Stomach (tissue), 4 donors: ENCODE data around the gene PRKCA.

Experiments used
- EP300 ChIP-seq: sonication (generic); formaldehyde crosslinking; IDR thresholded peaks from one replicate; pipeline ENCODE4 v1.6.1; 2017; ENCODE audit warnings: antibody characterized with exemption
- POLR2A ChIP-seq, 4 donors: fragments of 450-650 bp; IDR thresholded peaks; one replicate each; pipeline ENCODE4 v1.6.1; 2016; ENCODE audit warnings: antibody characterized with exemption in 4 of 4, control low read depth in 2 of 4, mild to moderate bottlenecking in 1 of 4, moderate library complexity in 1 of 4
- POLR2AphosphoS5 ChIP-seq, 3 donors: sonication (generic); formaldehyde crosslinking; IDR thresholded peaks; one replicate each; pipeline ENCODE4 v1.6.1; 2016; ENCODE audit warnings: antibody characterized with exemption in 3 of 3
- TF ChIP-seq, protein P1 (sequence below), 7 experiments: fragments of 450-650 bp in 4 of 7; fragments of 200-600 bp in 3 of 7; sonication (generic) in 3 of 7; IDR thresholded peaks; one replicate each; pipeline ENCODE4 v1.5.1; 2016 to 2019; ENCODE audit warnings: antibody characterized with exemption in 7 of 7, control low read depth in 2 of 7, mild to moderate bottlenecking in 1 of 7

DNA sequence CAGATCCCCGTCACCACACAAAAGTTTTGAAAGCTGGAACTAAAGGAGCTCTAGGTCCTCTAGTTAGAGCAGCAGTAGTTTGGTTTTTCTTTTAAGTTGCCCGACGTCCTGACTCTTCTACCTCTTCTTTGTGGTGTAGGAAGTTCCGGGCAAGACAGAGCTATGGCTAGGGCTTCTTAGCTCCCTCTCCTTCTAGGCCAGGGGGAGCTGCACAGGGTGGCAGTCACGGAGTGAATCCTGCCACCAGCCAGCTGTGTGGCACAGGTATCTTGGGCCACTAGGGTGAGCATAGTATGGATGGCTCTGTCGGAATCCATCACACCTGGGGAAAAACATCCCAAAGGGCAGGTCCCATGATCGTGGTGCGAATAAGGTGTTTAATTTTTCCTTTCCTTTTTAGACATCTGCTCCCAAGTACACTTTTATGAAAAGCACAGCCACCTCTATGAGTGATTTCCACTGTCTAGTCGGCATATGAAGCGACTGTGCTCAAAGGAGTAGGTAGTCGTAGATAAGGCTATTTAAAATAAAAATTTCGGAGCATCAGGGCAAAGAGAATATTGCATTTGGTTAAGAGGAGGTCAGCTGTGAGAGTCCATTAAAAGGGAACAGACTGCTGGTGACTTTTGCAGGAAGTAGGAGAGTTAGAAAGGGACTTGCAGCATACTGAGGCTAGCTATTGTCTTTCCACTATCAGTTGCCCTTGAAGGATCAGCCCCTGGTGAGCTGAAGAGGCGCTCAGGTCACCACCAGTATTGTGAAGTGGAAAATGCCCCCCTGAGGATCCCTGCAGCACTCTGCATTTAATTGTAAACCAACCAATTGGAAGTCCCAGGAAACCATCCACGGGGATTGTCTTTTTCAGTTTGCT lies 2.1 kb downstream of the PRKCA start:
- TF ChIP-seq, protein P1, sequence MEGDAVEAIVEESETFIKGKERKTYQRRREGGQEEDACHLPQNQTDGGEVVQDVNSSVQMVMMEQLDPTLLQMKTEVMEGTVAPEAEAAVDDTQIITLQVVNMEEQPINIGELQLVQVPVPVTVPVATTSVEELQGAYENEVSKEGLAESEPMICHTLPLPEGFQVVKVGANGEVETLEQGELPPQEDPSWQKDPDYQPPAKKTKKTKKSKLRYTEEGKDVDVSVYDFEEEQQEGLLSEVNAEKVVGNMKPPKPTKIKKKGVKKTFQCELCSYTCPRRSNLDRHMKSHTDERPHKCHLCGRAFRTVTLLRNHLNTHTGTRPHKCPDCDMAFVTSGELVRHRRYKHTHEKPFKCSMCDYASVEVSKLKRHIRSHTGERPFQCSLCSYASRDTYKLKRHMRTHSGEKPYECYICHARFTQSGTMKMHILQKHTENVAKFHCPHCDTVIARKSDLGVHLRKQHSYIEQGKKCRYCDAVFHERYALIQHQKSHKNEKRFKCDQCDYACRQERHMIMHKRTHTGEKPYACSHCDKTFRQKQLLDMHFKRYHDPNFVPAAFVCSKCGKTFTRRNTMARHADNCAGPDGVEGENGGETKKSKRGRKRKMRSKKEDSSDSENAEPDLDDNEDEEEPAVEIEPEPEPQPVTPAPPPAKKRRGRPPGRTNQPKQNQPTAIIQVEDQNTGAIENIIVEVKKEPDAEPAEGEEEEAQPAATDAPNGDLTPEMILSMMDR (IDR thresholded peaks at IDR 0.05): no peak
- TF ChIP-seq POLR2A (IDR thresholded peaks at IDR 0.05) (no peak), EP300 (no peak), POLR2AphosphoS5 (IDR thresholded peaks at IDR 0.05) (no peak)
